ENCODE measurements around the gene CAND2.

GRCh38 chr3:12875857-12876836 is 79.7 kb downstream of the CAND2 start:
- TF ChIP-seq RAD21 (IDR thresholded peaks at IDR 0.05; ENCODE audit: low read depth), result no peak
- TF ChIP-seq YY1 (IDR thresholded peaks at IDR 0.05; ENCODE audit: low read depth), result no peak
